ENCODE measurements around the gene PHGDH. TPM values are rescaled to one million over a fixed set of nuclear protein-coding genes. Genes with fewer than 3 reads are reported as not detected.
A peak's percentile ranks its signal among the peaks of the same experiment; 100 is the strongest.

The PHGDH gene
- polyA plus RNA-seq, 1 donor, result 52.2 TPM

- DNase-seq (ENCODE audit: low read depth), result no peak
Observed at GRCh38 chr1:119731741-119732430, 20.2 kb downstream of the PHGDH start.

GRCh38 chr1:119732465-119733168, 20.9 kb downstream of the PHGDH start:
- DNase-seq (ENCODE audit: low read depth), result no peak

- DNase-seq (ENCODE audit: low read depth), result no peak
Observed at GRCh38 chr1:119733754-119734153, 22.0 kb downstream of the PHGDH start.

GRCh38 chr1:119735217-119735616, 23.5 kb downstream of the PHGDH start:
- DNase-seq (ENCODE audit: low read depth), result no peak

- no peak for DNase-seq (ENCODE audit: low read depth)
Observed at GRCh38 chr1:119736649-119737039, 24.9 kb downstream of the PHGDH start.

- no peak for DNase-seq (ENCODE audit: low read depth)
Observed at GRCh38 chr1:119737040-119737682, 25.4 kb downstream of the PHGDH start.

- no peak for DNase-seq (ENCODE audit: low read depth)
Observed at GRCh38 chr1:119738100-119738720, 26.5 kb downstream of the PHGDH start.

- no peak for DNase-seq (ENCODE audit: low read depth)
Observed at GRCh38 chr1:119739150-119739549, 27.4 kb downstream of the PHGDH start.

GRCh38 chr1:119740261-119740660, 28.5 kb downstream of the PHGDH start:
- DNase-seq (ENCODE audit: low read depth), result no peak

GRCh38 chr1:119740896-119741780, 29.4 kb downstream of the PHGDH start:
- no peak for DNase-seq (ENCODE audit: low read depth)

- DNase-seq (ENCODE audit: low read depth), result no peak
Observed at GRCh38 chr1:119742202-119742601, 30.5 kb downstream of the PHGDH start.

GRCh38 chr1:119742677-119743076, 30.9 kb downstream of the PHGDH start:
- DNase-seq (ENCODE audit: low read depth), result no peak

GRCh38 chr1:119743308-119743707, 31.6 kb downstream of the PHGDH start:
- DNase-seq (ENCODE audit: low read depth), result no peak

- peak; percentile 52 for DNase-seq (ENCODE audit: low read depth)
Observed at GRCh38 chr1:119743776-119744597, 32.3 kb downstream of the PHGDH start.

- no peak for DNase-seq (ENCODE audit: low read depth)
Observed at GRCh38 chr1:119744598-119744942, 32.8 kb downstream of the PHGDH start.

GRCh38 chr1:119745034-119745433, 33.3 kb downstream of the PHGDH start:
- DNase-seq (ENCODE audit: low read depth), result no peak

GRCh38 chr1:119747451-119747850, 35.7 kb downstream of the PHGDH start:
- DNase-seq (ENCODE audit: low read depth), result no peak

GRCh38 chr1:119748040-119748439, 36.3 kb downstream of the PHGDH start:
- no peak for DNase-seq (ENCODE audit: low read depth)

GRCh38 chr1:119752592-119752991, 40.9 kb downstream of the PHGDH start:
- DNase-seq (ENCODE audit: low read depth), result no peak

- no peak for DNase-seq (ENCODE audit: low read depth)
Observed at GRCh38 chr1:119758584-119758983, 46.9 kb downstream of the PHGDH start.

GRCh38 chr1:119762409-119762808, 50.7 kb downstream of the PHGDH start:
- DNase-seq (ENCODE audit: low read depth), result no peak
